SJCRH30 (cell line): ENCODE measurements around the gene ZSCAN25. TPM values are rescaled to one million over a fixed set of nuclear protein-coding genes. Genes with fewer than 3 reads are reported as not detected.
"Not testable (repeated sequence)": the region's sequence is repeated elsewhere in the genome, so short reads cannot be mapped to it uniquely, and the experiment has no call there.

Source experiments
- DNase-seq, 2 experiments: peaks; one replicate each; pipeline ENCODE4 v3.0.0-alpha.2; 2015 to 2020
- H3K27ac ChIP-seq: fragments of 250-450 bp; sonication (Bioruptor Pico); 2 replicates; pipeline ENCODE4 v1.5.1; 2020; ENCODE audit warnings: mild to moderate bottlenecking, moderate library complexity
- H3K27me3 ChIP-seq: fragments of 250-450 bp; sonication (Bioruptor Pico); 2 replicates; pipeline ENCODE4 v1.5.1; 2020; ENCODE audit warnings: mild to moderate bottlenecking, moderate library complexity
- H3K36me3 ChIP-seq: fragments of 250-450 bp; sonication (Bioruptor Pico); 2 replicates; pipeline ENCODE4 v1.5.1; 2020; ENCODE audit warnings: mild to moderate bottlenecking, moderate library complexity
- H3K4me1 ChIP-seq: fragments of 250-450 bp; sonication (Bioruptor Pico); 2 replicates; pipeline ENCODE4 v1.5.1; 2020; ENCODE audit warnings: mild to moderate bottlenecking, moderate library complexity
- H3K4me3 ChIP-seq: fragments of 250-450 bp; sonication (Bioruptor Pico); 2 replicates; pipeline ENCODE4 v1.5.1; 2020; ENCODE audit warnings: mild to moderate bottlenecking, moderate library complexity
- H3K9me3 ChIP-seq: fragments of 250-450 bp; sonication (Bioruptor Pico); replicated peaks from 2 replicates; pipeline ENCODE4 v1.5.1; 2020; ENCODE audit warnings: mild to moderate bottlenecking, moderate library complexity
- total RNA-seq: library from RNA; depleted of rRNA; stranded (reverse); fragments of >200 nt; shearing (Covaris generic); gene quantifications from 2 replicates; pipeline ENCODE4 v1.2.3, GENCODE V29; 2014; rRNA removed

The ZSCAN25 gene
- total RNA-seq = 21.2 and 22.0 TPM in 2 replicates

DNA sequence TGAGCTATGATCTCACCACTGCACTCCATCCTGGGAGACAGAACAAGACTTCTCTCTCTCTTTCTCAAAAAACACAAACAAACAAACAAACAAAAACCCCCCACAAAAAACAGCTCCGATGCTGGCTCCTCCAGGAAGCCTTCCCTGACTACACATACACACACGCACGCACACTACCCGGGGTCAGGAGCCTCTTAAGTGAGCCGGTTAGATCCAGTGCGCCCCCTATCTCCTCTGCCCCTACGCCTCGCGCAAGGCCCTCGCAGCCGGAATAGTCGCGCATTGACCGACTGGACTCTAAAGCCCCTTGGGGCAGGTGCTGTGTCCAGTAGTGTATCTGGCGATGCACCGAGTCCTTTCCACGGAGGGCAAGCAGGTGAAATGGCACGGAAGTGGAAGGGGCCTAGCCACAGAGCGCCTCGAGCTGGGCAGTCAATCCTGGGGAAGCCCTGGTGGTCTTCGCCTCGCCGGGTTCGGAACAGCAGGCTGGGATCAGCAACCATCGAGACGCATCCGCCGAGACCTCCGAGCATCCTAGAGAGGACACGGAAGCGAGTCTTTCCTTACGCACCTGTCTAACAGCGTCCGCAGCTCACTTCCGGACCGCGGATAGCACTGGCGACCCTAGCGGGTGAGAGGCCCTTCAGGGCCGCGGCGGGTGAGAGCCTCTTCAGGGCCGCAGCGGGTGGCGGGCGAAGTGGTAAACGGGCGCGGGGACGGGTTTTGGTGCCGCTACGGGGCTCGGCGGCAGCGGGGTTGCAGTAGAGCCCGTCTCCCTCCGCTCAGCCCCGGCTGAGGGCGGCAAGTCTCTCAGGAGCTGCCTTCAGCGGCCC is at the start of gene ZSCAN25:
Gene ZSCAN25 (plus strand): TSS at position 588 of the 833 bp plus-strand sequence. CDS start 2,661 bp downstream, outside the sequence.
- no peaks in the 10 kb centered on the region for H3K9me3 ChIP-seq
- H3K36me3 ChIP-seq = peaks cover 23% of the 10 kb centered on the region
- DNase-seq = peak; percentile 96 to 97
- no peaks in the 10 kb centered on the region for H3K4me1 ChIP-seq
- no peaks in the 10 kb centered on the region for H3K27me3 ChIP-seq
- peak within 1 kb of the TSS; percentile 97 for H3K4me3 ChIP-seq
- peak within 1 kb of the TSS; percentile 74 for H3K27ac ChIP-seq

- not testable (repeated sequence) for H3K4me3 ChIP-seq, H3K4me1 ChIP-seq, H3K9me3 ChIP-seq, H3K27me3 ChIP-seq, DNase-seq, H3K27ac ChIP-seq
- peaks cover 70% of the 10 kb centered on the region for H3K36me3 ChIP-seq
Observed at GRCh38 chr7:99568770-99569169, 48.0 kb upstream of the ZSCAN25 start.

GRCh38 chr7:99571768-99572167 is 45.0 kb upstream of the ZSCAN25 start:
- H3K36me3 ChIP-seq = peaks cover 50% of the 10 kb centered on the region

GRCh38 chr7:99573257-99573656 is 43.5 kb upstream of the ZSCAN25 start:
- no peak for DNase-seq
- Histone ChIP-seq H3K4me3 (no peak overlapping the region), H3K27me3 (no peaks in the 10 kb centered on the region), H3K4me1 (no peaks in the 10 kb centered on the region), H3K9me3 (no peaks in the 10 kb centered on the region), H3K27ac (no peak overlapping the region), H3K36me3 (peaks cover 46% of the 10 kb centered on the region)

More at GRCh38 chr7:99571768-99572167, 45.0 kb upstream of the ZSCAN25 start:
- Histone ChIP-seq H3K4me1 (no peaks in the 10 kb centered on the region), H3K27ac (no peak overlapping the region), H3K4me3 (no peak overlapping the region), H3K27me3 (no peaks in the 10 kb centered on the region), H3K9me3 (no peaks in the 10 kb centered on the region)
- DNase-seq = no peak

DNA sequence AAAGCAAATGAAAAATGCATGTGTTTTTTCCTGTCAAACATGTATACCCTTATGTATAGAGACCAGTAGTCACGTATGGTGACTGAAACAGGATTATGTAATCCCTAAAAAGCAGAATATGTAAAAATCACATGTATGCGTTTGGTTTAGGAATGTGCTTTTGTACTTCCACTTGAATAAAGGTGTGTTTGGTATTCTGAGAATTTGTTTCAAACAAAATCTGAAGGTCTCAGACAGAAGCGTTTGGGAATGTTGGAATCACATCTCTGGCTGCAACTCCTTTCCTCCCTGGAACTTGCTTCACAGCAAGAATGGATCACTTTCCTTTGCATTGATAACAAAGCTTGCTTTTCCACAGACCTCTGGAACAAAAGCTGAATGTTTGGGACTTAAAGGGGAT is 40.5 kb upstream of the ZSCAN25 start:
- H3K4me3 ChIP-seq = no peak overlapping the region
- H3K27me3 ChIP-seq = no peaks in the 10 kb centered on the region
- H3K4me1 ChIP-seq = no peaks in the 10 kb centered on the region
- H3K36me3 ChIP-seq = peaks cover 23% of the 10 kb centered on the region
- no peak for DNase-seq
- no peaks in the 10 kb centered on the region for H3K9me3 ChIP-seq
- no peak overlapping the region for H3K27ac ChIP-seq

DNA sequence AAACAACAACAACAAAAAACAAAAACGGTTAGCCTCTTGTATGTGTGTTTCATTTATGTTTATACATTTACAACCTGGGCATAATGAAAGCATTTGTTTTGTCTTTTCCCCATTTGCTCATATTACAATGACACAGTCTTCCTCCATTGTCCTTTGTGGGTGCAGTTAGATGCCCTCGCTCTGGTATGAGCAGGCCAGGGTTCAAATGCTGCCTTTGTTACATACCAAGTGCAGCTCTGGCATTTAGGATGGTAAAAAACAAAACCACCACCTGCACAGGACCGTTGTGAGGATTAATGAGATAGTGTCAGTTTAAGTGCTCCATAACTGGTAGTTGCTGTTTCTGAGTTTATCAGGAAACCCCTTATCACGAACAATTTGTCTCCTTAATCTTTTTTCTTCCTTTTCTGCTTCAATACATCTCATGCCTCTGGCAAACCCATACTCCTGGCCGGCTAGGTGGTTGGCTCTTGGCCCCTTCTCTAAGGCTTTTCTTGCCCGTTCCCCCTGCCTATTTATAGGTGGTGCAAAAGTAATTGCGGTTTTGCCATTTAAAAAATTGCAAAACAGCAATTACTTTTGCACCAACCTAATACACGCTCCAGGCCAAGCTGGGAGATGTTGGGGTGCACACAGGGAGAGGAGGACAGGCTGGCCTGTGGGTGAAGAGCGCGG is 37.3 kb upstream of the ZSCAN25 start:
- peak overlapping the region; percentile 41 for H3K4me3 ChIP-seq
- DNase-seq = no peak
- H3K27me3 ChIP-seq = no peaks in the 10 kb centered on the region
- H3K27ac ChIP-seq = no peak overlapping the region
- H3K36me3 ChIP-seq = no peaks in the 10 kb centered on the region
- H3K4me1 ChIP-seq = no peaks in the 10 kb centered on the region
- peaks cover 2% of the 10 kb centered on the region; the same call in 1 of the 2 replicates for H3K9me3 ChIP-seq

GRCh38 chr7:99579956-99580777 is 36.6 kb upstream of the ZSCAN25 start:
- no peaks in the 10 kb centered on the region for H3K27me3 ChIP-seq
- peak; percentile 32 to 38 for DNase-seq
- H3K4me1 ChIP-seq = no peaks in the 10 kb centered on the region
- H3K9me3 ChIP-seq = peaks cover 5% of the 10 kb centered on the region; the same call in 1 of the 2 replicates
- no peak overlapping the region for H3K27ac ChIP-seq
- peak overlapping the region; percentile 41 for H3K4me3 ChIP-seq
- H3K36me3 ChIP-seq = no peaks in the 10 kb centered on the region

- H3K9me3 ChIP-seq, H3K27me3 ChIP-seq, H3K27ac ChIP-seq, H3K4me1 ChIP-seq, H3K36me3 ChIP-seq, DNase-seq: not testable (repeated sequence)
- H3K4me3 ChIP-seq = peak overlapping the region; percentile 41
Observed at GRCh38 chr7:99580778-99581332, 35.9 kb upstream of the ZSCAN25 start.

DNA sequence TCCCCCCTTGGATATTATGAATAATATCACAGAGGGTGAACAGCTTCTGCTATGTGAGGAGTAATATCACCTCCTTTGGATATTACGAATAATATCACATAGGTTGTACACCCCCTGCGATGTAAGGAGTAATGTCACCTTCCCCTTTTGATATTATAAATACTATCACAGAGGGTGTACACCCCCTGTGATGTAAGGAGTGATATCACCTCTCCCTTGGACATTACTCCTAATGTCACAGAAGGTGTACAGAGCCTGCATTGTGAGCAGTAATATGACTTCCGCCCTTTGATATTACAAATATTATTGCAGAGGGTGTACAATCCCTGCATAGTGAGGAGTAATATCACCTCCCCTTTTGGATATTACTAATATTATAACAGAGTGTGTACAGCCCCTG is 27.9 kb upstream of the ZSCAN25 start:
- Histone ChIP-seq H3K27me3 (no peaks in the 10 kb centered on the region), H3K4me3 (no peak overlapping the region), H3K27ac (no peak overlapping the region), H3K9me3 (peaks cover 5% of the 10 kb centered on the region; the same call in 1 of the 2 replicates), H3K4me1 (no peaks in the 10 kb centered on the region), H3K36me3 (no peaks in the 10 kb centered on the region)
- DNase-seq = no peak

DNA sequence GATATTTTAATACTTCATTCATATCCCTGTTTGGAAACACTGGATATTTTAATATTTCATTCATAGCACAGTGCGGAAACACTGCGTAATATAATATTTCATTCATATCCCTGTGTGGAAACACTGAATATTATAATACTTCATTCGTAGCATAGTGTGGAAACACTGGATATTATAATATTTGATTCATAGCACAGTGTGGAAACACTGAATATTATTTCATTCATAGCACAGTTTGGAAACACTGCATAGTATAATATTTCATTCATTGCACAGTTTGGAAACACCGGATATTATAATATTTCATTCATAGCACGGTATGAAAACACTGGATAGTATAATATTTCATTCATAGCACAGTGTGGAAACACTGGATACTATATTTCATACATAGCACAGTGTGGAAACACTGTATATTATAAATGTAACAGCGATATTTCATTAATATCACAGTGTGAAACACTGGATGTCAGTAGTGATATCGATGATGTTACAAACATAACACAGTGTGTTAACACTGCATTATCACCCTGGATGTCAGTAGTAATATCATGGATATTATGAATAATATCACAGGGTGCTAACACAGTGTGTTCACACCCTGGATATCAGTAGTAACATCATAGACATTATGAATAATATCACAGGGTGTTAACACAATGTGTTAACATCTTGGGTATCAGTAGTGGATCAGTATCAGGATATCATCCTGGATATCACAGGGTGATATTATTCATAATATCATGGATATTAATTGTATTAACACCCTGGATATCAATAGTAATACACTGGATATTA is 21.6 kb upstream of the ZSCAN25 start:
- DNase-seq = no peak
- Histone ChIP-seq H3K36me3 (no peaks in the 10 kb centered on the region), H3K9me3 (no peaks in the 10 kb centered on the region; the same call in 1 of the 2 replicates), H3K4me1 (no peaks in the 10 kb centered on the region), H3K27ac (no peak overlapping the region), H3K4me3 (no peak overlapping the region), H3K27me3 (no peaks in the 10 kb centered on the region)

DNA sequence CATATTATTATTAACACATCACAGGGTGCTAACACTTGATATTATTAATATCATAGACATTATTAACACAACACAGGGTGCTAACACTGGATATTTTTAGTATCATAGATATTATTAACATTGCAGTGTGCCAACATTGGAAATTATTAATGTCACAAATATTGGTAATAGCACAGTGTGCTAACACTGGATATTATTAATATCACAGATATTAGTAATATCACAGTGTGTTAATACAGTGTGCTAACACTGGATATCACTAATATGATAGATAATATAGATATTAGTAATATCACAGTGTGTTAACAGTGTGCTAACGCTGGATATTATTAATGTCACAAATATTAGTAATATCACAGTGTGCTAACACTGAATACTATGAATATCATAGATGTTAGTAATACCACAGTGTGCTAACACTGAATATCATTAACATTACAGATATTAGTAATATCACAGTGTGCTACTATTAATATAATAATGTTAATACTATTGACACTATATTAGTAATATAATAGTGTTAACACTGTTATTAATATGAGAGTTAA is 20.3 kb upstream of the ZSCAN25 start:
- H3K4me1 ChIP-seq = no peaks in the 10 kb centered on the region
- no peak for DNase-seq
- H3K9me3 ChIP-seq = no peaks in the 10 kb centered on the region; the same call in 1 of the 2 replicates
- no peak overlapping the region for H3K27ac ChIP-seq
- H3K36me3 ChIP-seq = no peaks in the 10 kb centered on the region
- no peaks in the 10 kb centered on the region for H3K27me3 ChIP-seq
- H3K4me3 ChIP-seq = no peak overlapping the region

DNA sequence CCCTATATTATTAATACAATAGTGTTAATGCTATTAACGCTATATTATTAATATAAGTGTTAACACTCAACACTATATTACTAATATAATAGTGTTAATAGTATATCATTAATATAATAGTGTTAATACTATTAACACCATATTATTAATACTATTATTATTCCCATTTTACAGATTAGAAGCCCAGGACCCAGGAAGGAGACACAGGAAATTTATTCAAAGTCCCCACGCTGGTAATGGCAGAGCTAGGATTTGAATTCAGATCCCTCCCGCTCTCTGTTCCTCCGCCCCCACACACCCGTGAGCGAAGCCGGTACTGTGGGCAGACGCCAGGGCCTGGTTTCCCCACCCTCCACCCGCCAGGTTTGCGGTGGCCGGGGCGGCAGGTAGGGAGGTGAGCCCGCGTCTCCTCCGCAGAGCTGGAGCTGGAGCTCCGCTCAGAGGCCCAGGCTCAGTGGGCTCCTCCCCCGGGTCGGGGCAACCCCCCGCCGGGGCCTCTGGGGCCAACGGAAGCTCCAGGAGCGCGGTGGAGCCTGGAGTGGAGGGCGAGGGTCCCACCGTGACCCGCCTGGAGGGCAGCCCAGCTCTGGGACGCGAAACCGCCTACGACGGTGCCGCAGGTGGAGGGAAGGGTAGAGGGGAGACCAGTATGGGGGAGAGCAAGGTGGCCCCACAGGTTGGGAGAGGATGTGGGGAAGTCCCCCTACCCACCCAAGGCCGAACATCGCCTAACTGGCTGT is 18.8 kb upstream of the ZSCAN25 start, which contains the start of gene TMEM225B:
Gene TMEM225B (plus strand): TSS at position 506 of the 740 bp plus-strand sequence. CDS start 6,122 bp downstream, outside the sequence.
- Histone ChIP-seq H3K27ac (no peak within 1 kb of the TSS), H3K27me3 (no peaks in the 10 kb centered on the region), H3K9me3 (no peaks in the 10 kb centered on the region; the same call in 1 of the 2 replicates), H3K36me3 (no peaks in the 10 kb centered on the region), H3K4me1 (no peaks in the 10 kb centered on the region), H3K4me3 (no peak within 1 kb of the TSS)
- no peak for DNase-seq

- no peaks in the 10 kb centered on the region for H3K27me3 ChIP-seq
- H3K36me3 ChIP-seq = no peaks in the 10 kb centered on the region
- no peaks in the 10 kb centered on the region for H3K4me1 ChIP-seq
- no peak overlapping the region for H3K27ac ChIP-seq
- DNase-seq = no peak
- H3K9me3 ChIP-seq = no peaks in the 10 kb centered on the region; the same call in 1 of the 2 replicates
- no peak overlapping the region for H3K4me3 ChIP-seq
Observed at GRCh38 chr7:99599836-99600235, 16.9 kb upstream of the ZSCAN25 start.
